Central memory CD8-positive, alpha-beta T cell (primary cell): ENCODE data around the gene AVL9.

Experiments
- ATAC-seq: fragments of 150-1000 bp; cut with Tn5 transposase; replicated peaks from 2 replicates; pipeline ENCODE4 v1.10.0; 2022; ENCODE audit warnings: mild to moderate bottlenecking, moderate FRiP score, moderate number of reproducible peaks; ENCODE audit not compliant: poor library complexity, severe bottlenecking; ENCODE audit errors: extremely low read depth
- DNase-seq, 2 donors: peaks; one replicate each; pipeline ENCODE4 v3.0.0; 2021; ENCODE audit warnings: low spot score in 2 of 2
- H3K27ac Mint-ChIP-seq: one replicate; pipeline ENCODE4 v1.8.0; 2022; ENCODE audit warnings: low read depth, mild to moderate bottlenecking, moderate library complexity, mixed read lengths
- H3K27me3 Mint-ChIP-seq: one replicate; pipeline ENCODE4 v1.8.0; 2022; ENCODE audit warnings: mixed read lengths
- H3K36me3 Mint-ChIP-seq: one replicate; pipeline ENCODE4 v1.8.0; 2022; ENCODE audit warnings: mild to moderate bottlenecking, moderate library complexity, mixed read lengths; ENCODE audit not compliant: insufficient read depth
- H3K4me1 Mint-ChIP-seq: one replicate; pipeline ENCODE4 v1.8.0; 2022; ENCODE audit warnings: mixed read lengths
- H3K4me3 Mint-ChIP-seq: one replicate; pipeline ENCODE4 v1.8.0; 2022; ENCODE audit warnings: mild to moderate bottlenecking, moderate library complexity, mixed read lengths
- H3K9me3 Mint-ChIP-seq: one replicate; pipeline ENCODE4 v1.8.0; 2022; ENCODE audit warnings: mixed read lengths

Gene AVL9

DNA sequence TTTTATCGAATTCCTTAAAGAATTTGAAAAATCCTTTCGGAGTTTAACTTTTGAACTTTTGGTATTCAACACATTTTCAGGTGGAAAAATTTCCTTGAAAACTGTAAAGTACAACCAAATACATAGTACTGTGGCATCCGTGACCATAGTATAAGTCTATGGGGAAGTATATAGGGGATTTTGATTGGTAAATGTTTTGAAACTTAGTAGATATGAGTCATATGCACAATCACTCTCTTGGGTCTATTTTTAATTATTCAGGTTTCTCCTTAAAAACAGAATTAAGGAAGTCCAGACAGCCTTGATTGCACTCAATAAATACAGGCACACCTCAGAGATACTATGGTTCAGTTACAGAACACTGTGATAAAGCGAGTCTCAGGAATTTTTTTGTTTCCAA is 64.2 kb downstream of the AVL9 start:
- peaks cover 28% of the 10 kb centered on the region for H3K36me3 Mint-ChIP-seq
- H3K4me3 Mint-ChIP-seq: no peak overlapping the region
- H3K4me1 Mint-ChIP-seq: peaks cover 19% of the 10 kb centered on the region
- DNase-seq (no peak), ATAC-seq (no peak)
- H3K27ac Mint-ChIP-seq: no peak overlapping the region
- H3K27me3 Mint-ChIP-seq: no peaks in the 10 kb centered on the region
- H3K9me3 Mint-ChIP-seq: no peaks in the 10 kb centered on the region

DNA sequence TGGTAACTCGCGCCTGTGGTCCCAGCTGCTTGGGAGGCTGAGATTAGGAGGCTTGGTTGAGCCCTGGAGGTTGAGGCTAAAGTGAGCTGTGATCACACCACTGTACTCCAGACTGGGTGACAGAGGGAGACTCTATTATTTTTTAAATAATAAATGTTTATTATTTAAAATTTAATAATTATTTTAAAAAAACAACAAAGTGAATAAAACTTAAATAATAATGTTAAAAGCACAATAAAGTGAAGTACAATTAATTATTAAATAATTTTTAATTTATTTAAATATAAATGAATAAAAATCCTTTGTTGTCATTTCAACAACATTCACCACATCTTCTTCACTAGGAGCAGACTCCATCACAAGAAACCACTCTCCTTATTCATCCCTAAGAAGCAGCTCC is 64.8 kb downstream of the AVL9 start:
- Mint-ChIP-seq H3K4me3 (no peak overlapping the region), H3K27me3 (no peaks in the 10 kb centered on the region), H3K9me3 (no peaks in the 10 kb centered on the region), H3K4me1 (peaks cover 19% of the 10 kb centered on the region), H3K27ac (peak overlapping the region; percentile 16), H3K36me3 (peaks cover 24% of the 10 kb centered on the region)
- DNase-seq (no peak), ATAC-seq (no peak)

GRCh38 chr7:32561613-32562012 is 66.3 kb downstream of the AVL9 start:
- H3K4me1 Mint-ChIP-seq: peaks cover 19% of the 10 kb centered on the region
- peaks cover 24% of the 10 kb centered on the region for H3K36me3 Mint-ChIP-seq
- H3K9me3 Mint-ChIP-seq: no peaks in the 10 kb centered on the region
- no peak overlapping the region for H3K4me3 Mint-ChIP-seq
- ATAC-seq (no peak), DNase-seq (no peak)
- H3K27me3 Mint-ChIP-seq: no peaks in the 10 kb centered on the region
- H3K27ac Mint-ChIP-seq: peak overlapping the region; percentile 67

DNA sequence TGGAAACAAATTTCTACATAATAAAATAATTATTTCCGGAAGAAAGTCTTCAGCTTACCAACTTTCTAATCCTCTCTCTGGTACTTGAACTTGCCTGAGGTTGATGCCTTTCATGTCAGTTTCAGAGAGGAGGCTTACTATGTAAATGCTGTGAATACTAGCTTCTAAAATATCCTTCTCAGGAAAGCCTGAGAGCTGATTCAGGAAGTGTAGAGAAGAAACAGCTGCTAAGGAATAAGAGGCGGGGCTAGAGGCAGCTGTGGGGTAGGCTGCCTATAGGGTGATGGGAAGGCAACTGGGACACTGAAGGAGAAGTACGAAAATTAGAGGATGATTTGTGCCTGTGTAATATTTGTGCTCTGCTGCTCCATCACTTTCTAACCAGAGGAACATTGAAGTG is 69.3 kb downstream of the AVL9 start:
- Mint-ChIP-seq H3K27me3 (no peaks in the 10 kb centered on the region), H3K4me1 (peaks cover 19% of the 10 kb centered on the region), H3K9me3 (no peaks in the 10 kb centered on the region), H3K27ac (no peak overlapping the region), H3K36me3 (peaks cover 20% of the 10 kb centered on the region), H3K4me3 (no peak overlapping the region)
- ATAC-seq: no peak
- DNase-seq: no peak

DNA sequence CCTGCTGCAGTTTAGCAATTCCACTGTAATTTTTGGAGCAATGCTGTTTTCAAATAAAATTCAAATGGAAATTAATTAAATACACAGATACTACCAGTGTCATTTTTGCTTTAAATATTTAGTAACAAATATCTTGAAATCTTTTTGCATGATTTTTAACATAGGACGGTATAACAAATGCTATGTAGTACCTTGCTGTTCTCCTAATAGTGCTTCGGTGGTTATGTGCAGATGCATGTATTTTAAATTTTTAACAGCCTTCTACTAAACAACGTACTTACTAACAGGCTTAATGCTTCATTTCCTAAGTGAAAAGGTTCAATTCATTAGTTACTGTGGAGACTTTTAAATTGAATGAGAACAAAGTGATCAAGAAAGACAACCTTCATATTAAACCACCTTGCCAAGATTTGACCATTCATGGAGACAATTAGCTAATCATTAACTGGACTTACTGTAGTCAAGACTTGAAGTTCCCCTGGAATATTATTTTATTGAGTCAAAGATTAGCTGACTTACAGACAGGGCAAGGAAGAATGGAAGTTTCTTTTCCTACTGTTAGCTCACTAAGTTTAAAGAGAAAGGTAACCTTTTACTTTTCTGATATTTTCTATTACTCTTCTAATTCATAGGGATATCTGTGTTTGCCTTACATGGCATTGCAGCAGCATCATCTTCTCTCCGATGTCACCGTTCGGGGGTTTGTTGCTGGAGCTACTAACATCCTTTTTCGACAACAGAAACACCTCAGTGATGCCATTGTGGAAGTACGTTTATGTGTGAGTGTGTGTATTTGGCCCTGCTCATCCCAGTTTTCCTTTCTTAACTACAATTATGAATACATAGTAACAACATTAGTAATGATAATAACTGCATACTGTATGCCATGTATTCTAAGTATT is 74.3 kb downstream of the AVL9 start:
- no peak overlapping the region for H3K4me3 Mint-ChIP-seq
- H3K4me1 Mint-ChIP-seq: no peaks in the 10 kb centered on the region
- no peaks in the 10 kb centered on the region for H3K27me3 Mint-ChIP-seq
- ATAC-seq (no peak), DNase-seq (no peak)
- no peaks in the 10 kb centered on the region for H3K9me3 Mint-ChIP-seq
- peaks cover 35% of the 10 kb centered on the region for H3K36me3 Mint-ChIP-seq
- H3K27ac Mint-ChIP-seq: no peak overlapping the region

- Mint-ChIP-seq H3K36me3 (peaks cover 48% of the 10 kb centered on the region), H3K27me3 (no peaks in the 10 kb centered on the region), H3K4me3 (no peak overlapping the region), H3K27ac (no peak overlapping the region), H3K4me1 (no peaks in the 10 kb centered on the region), H3K9me3 (no peaks in the 10 kb centered on the region)
- ATAC-seq: no peak
- no peak for DNase-seq
Measured at GRCh38 chr7:32573110-32573687, 77.9 kb downstream of the AVL9 start.

DNA sequence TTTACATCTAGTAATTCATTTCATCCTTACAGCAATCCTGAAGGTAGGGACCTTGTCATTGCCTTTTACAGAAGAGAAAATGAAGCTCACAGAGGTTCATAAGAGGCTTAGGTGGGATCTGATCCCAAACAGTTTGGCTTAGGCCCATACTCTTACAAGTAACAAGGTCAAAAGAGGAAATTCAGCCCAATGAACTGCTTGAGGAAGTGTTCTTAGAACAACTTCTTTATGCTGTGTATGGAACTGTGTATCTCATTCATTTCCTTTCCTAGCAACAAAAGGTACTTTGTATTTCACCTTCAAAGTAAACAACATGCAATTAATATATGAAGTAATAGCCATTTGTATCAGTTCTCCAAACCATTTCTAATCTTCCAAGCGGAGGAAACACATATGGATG is 79.3 kb downstream of the AVL9 start:
- ATAC-seq: no peak
- H3K9me3 Mint-ChIP-seq: no peaks in the 10 kb centered on the region
- H3K27me3 Mint-ChIP-seq: no peaks in the 10 kb centered on the region
- H3K4me1 Mint-ChIP-seq: no peaks in the 10 kb centered on the region
- no peak overlapping the region for H3K27ac Mint-ChIP-seq
- no peak overlapping the region for H3K4me3 Mint-ChIP-seq
- H3K36me3 Mint-ChIP-seq: peaks cover 44% of the 10 kb centered on the region
- no peak for DNase-seq

- Mint-ChIP-seq H3K27me3 (no peaks in the 10 kb centered on the region), H3K36me3 (peaks cover 44% of the 10 kb centered on the region), H3K4me1 (no peaks in the 10 kb centered on the region), H3K9me3 (no peaks in the 10 kb centered on the region), H3K4me3 (no peak overlapping the region), H3K27ac (no peak overlapping the region)
- no peak for DNase-seq
- ATAC-seq: no peak
Measured at GRCh38 chr7:32577421-32577820, 82.1 kb downstream of the AVL9 start.

DNA sequence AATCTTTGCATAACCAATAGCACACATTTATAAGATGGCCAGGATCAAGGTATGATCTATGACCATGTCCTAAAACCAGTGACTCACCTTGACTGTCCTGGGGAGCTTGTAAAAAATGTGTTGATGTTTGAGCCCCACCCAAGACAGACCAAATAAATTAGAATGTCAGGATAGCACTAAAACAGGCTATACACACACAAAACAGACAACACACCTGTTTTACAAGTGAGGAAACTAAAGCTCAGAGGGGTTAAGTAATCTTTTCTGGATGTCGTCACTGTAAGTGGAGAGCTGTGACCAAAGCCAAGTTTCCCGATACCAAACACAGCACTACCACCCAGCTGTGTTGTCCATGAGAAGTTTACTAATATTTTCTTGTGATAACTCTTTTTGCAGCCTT is 84.5 kb downstream of the AVL9 start:
- Mint-ChIP-seq H3K27me3 (no peaks in the 10 kb centered on the region), H3K27ac (no peak overlapping the region), H3K36me3 (peaks cover 45% of the 10 kb centered on the region), H3K9me3 (no peaks in the 10 kb centered on the region), H3K4me3 (no peak overlapping the region), H3K4me1 (no peaks in the 10 kb centered on the region)
- ATAC-seq (no peak), DNase-seq (no peak)

DNA sequence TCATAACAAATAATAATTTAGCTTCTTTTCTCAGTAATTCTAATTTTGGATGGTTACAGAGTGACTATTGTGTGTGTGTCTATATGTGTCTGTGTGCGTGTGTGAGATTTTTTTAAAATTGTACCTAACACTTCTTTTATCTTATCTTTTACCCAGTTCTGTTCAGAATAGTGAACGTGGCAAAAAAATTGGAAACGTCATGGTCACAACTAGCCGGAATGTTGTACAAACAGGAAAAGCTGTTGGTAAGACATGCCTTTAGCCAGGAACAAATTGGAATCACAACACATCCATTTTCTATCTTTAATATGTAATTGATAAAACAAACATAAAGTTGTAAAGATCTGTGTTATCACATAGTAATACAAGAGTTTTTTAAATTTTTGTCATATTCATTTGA is 85.4 kb downstream of the AVL9 start:
- no peak for ATAC-seq
- H3K36me3 Mint-ChIP-seq: peaks cover 42% of the 10 kb centered on the region
- no peak for DNase-seq
- H3K27me3 Mint-ChIP-seq: no peaks in the 10 kb centered on the region
- H3K9me3 Mint-ChIP-seq: no peaks in the 10 kb centered on the region
- no peak overlapping the region for H3K27ac Mint-ChIP-seq
- H3K4me3 Mint-ChIP-seq: no peak overlapping the region
- no peaks in the 10 kb centered on the region for H3K4me1 Mint-ChIP-seq

- DNase-seq (no peak), ATAC-seq (no peak)
- no peaks in the 10 kb centered on the region for H3K27me3 Mint-ChIP-seq
- H3K27ac Mint-ChIP-seq: no peak overlapping the region
- no peaks in the 10 kb centered on the region for H3K9me3 Mint-ChIP-seq
- H3K4me1 Mint-ChIP-seq: no peaks in the 10 kb centered on the region
- no peak overlapping the region for H3K4me3 Mint-ChIP-seq
- peaks cover 36% of the 10 kb centered on the region for H3K36me3 Mint-ChIP-seq
Measured at GRCh38 chr7:32582036-32582435, 86.7 kb downstream of the AVL9 start.

DNA sequence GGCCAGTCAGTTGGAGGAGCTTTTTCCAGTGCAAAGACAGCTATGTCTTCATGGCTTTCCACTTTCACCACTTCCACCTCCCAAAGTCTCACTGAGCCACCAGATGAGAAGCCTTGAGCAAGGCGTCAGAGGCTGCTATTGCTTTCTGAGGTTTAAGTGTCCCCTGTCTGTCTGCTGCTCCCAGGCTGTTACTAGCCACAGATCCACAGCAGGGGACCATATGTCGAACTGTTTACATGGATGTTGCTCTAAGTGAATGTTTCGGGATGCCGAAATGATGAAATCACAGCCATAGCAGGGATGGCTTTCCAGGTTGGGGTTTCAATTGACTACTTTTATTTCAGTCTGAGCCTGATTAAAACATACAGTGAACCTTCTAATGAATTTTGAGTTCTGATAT is 88.5 kb downstream of the AVL9 start:
- Mint-ChIP-seq H3K36me3 (peaks cover 36% of the 10 kb centered on the region), H3K27me3 (no peaks in the 10 kb centered on the region)
- no peak for DNase-seq

More for the DNA sequence above, 88.5 kb downstream of the AVL9 start:
- H3K4me1 Mint-ChIP-seq: no peaks in the 10 kb centered on the region
- no peaks in the 10 kb centered on the region for H3K9me3 Mint-ChIP-seq
- no peak overlapping the region for H3K27ac Mint-ChIP-seq
- ATAC-seq: no peak
- H3K4me3 Mint-ChIP-seq: no peak overlapping the region
